ENCODE measurements around the gene RSPRY1.

The RSPRY1 gene

GRCh38 chr16:57185945-57186871, at the start of gene RSPRY1, which contains the start of gene PSME3IP1:
RSPRY1 (plus strand) TSS chr16:57186329; CDS start chr16:57204659, 18,330 bp downstream.
PSME3IP1 (minus strand) TSS chr16:57186039; CDS start chr16:57173854, 12,185 bp downstream.
- peak; percentile 96 to 99 for DNase-seq

DNA sequence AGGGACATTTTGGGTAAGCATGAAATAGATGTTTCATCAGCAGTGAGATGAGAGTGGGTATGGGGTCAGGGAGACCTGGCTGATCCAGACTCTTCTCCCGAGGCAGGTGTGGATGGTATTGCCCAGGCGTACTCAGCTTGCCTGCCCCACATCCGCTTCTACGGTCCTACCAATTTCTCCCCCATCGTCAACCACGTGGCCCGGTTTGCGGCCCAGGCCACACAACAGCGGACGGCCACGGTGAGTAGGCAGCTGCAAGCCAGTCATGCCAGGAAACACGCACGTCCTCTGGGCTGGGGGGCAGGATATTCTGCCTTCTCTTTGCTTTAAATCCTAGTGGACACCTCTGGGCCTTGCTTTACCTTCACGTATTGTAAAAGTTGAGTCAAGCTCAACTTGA, 49.1 kb upstream of the RSPRY1 start:
- no peak for DNase-seq

- DNase-seq: no peak
Observed at GRCh38 chr16:57137566-57138273, 48.4 kb upstream of the RSPRY1 start.

GRCh38 chr16:57138281-57138935, 47.7 kb upstream of the RSPRY1 start:
- no peak for DNase-seq

DNA sequence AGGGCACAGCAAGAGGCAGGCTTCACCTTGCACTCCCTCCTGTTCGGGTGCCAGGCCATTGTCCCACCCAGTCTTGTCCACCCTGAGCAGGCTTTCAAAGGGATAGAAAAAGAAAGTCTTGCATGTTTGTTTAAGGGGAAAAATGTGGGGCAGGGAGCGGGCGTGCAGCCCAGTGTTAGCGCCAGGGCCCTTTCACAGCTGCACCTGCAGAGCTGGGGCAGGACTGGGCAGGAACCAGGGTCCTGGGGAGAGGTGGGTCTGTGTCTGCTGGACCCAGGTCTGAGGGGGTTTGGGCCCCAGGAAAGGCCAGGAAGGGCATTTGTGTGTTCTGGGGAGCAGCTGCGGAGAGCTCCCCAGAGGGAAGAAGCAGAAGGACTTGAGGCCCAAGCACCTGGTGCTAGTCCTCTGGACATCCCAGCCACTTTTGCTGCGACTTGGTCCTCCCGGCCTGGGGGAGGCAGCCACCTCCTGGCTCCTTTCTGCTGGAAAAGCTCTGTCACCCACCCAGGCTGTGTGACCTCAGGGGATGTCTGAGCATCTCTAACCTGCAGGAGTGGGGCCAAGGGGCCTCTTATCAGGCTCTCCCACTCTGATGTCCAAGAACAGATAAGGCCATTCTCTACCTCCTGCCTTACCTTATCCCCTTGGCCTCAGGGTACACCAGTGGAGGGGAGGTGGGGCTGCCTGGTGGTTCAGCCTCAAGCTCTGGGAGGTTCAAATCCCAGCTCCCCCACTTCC, 45.0 kb upstream of the RSPRY1 start:
- no peak for DNase-seq

DNA sequence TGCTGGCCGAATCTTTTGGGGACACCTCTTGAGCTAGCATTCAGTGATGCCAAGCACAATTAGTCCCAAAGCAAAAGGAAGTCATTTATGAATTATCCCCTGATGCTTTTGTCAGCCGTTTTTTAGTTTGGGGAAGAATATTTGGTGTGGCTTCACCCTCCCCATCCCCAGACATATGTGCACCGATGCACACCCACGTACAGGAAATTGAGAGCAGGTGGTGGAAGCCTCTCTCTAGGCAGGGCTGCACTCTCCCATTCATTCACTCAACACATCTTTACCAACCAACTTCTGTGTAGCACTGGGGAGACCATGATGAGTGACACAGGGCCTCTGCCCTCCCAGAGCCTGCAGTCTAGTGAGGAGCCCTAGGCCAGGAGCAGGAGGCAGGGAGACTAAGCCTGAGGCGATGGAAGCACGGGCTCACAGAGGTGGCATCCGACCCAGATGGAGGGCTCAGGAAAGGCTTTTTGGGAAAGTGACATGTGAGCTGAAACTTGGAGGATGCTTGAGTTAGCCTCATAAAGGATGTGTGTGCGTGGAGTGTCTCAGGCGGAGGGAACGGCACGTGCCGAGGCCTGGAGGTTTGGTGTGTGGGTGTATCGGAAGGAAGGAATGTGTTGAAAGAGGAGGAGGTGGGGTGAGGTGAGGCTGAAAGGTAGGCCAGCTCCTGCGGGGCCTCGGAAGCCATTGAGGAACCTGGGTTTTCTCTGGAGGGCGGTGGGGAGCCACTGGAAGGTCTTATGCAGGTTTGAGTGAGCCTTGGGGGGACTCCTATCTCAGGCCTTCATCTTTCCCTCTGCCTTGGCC, 44.1 kb upstream of the RSPRY1 start:
- no peak for DNase-seq

DNA sequence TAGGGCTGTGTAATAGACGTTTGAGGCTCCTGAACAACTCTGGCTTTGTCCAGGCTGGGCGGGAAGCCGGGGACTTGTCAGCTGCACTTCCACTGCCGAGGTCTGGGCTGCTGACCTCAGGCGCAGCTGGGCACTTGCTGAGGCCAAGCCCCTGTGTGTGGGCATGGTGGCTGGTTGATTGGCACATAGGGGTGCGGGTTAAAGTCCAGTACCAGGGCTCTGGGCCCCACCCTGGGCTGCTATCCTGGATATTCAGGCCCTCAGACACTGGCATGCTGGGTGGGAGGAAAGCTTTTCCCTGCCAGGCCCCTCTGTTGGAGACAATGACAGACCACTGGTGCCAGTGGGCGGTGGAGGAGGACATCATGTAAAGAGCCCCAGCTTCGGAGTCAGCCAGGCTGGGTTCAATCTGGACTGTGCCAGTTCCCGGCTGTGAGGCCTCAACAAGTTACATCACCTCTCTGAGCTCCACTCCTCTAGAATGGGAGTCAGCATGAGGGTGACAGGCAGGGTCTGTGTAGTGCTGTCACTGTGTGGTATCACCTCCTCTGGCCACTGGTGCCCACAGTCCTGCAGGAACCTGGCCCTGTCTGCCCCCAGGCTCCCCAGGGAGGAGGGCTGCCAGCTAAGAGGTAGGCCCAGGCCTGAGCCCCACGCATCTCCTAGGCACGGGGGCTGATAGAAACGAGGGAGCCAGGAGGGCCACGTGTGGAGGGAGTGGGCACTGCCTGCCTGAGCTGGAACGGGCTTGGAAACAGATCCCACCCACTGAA, 42.8 kb upstream of the RSPRY1 start:
- DNase-seq: no peak

DNA sequence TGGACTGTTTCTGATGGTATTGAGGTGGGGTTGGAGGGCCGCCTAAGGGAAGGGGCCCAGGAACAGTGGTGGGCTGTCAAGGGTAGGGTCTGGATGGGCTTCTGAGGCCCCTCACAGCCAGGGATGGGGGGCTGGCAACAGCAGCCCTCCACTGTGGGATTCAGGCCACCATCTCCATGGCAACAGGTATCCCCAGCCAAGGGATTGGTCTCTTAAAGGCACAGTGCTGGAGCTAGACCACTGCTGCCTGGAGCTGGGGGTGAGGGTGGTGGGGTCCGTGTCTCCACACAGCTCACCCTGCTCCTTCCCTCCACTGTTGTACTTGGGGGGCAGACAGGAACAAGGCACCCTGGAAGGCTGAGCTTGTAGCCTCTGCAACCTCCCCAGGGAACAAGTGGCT, 42.1 kb upstream of the RSPRY1 start:
- DNase-seq: no peak

- no peak for DNase-seq
Observed at GRCh38 chr16:57145046-57146021, 40.8 kb upstream of the RSPRY1 start.

DNA sequence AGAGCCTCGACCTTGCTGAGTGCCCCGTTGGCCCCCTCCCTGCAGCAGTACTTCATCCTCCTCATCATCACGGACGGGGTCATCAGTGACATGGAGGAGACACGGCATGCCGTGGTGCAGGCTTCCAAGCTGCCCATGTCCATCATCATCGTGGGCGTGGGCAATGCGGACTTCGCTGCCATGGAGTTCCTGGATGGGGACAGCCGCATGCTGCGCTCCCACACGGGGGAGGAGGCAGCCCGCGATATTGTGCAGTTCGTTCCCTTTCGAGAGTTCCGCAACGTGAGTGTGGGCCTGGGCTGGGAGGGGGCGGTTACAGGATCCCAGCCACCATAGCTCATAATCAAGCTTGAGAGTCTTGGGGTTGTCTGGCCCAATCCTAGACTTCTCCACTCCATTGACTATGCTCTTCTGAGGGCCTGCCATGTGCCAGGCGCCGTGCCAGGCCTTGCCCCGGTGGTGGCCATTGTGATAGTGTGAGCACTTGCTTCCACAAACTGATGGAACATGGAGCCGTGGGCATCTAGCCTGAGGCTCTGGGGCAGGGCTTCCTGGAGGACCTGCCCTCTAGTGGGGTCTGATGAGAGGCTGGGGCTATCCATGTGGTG, 40.0 kb upstream of the RSPRY1 start:
- no peak for DNase-seq

GRCh38 chr16:57146735-57147134, 39.4 kb upstream of the RSPRY1 start:
- DNase-seq: no peak

DNA sequence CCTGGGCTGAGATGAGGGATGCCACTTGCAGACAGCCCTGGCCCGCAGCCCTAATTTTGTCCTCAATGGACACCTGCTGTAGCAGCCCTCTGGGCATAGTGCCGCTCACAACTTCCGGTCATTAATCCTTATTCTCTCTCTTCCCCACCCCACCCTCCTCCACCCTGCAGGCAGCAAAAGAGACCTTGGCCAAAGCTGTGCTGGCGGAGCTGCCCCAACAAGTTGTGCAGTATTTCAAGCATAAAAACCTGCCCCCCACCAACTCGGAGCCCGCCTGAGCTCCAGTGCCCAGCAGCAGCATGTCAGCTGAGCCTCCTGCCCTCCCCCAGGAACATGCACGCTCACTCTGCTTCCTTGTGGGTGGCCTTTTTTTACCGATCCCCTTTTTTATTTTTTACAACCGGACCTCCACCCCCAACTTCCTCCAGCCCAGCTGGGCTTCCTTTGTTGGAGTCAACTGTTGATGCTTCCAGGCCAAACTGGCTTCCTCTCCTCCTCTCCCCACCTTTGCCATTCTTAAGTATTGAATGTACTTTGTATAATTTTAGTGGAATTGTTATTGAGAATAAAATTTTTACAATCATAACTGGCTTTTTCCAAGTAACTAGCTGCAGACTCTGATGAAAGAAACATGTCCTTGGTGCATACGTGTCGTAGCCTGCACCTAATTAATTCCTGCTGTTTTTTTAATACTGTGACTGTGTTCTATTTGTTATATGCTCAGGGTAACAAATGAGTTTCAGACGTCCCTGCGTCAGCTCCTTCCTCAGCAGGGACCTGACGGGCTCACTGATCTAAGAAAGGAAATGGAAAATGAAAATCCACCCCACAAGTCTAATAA, 38.5 kb upstream of the RSPRY1 start:
- no peak for DNase-seq

- no peak for DNase-seq
Observed at GRCh38 chr16:57148481-57148880, 37.6 kb upstream of the RSPRY1 start.

DNA sequence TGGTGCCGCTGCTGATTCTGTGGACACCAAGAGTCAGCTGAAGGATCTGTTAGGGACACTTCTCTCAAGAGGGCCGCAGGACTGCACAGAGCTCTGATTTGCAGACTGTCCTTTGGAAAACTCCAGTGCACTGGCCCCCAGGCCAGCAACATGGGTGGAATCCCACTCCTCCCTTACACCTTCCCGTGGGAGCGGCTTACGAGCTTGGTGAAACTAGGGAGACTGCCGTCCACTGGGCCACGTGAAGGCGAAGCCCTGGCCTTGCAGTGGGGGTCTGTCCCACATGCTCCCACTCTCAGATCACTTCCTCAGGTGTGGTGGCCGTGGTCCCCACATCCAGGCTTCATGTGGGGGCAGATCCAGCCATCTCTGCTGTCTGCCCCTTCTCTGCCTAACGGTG, 36.7 kb upstream of the RSPRY1 start:
- DNase-seq: no peak

GRCh38 chr16:57150682-57151330, 35.3 kb upstream of the RSPRY1 start:
- no peak for DNase-seq

DNA sequence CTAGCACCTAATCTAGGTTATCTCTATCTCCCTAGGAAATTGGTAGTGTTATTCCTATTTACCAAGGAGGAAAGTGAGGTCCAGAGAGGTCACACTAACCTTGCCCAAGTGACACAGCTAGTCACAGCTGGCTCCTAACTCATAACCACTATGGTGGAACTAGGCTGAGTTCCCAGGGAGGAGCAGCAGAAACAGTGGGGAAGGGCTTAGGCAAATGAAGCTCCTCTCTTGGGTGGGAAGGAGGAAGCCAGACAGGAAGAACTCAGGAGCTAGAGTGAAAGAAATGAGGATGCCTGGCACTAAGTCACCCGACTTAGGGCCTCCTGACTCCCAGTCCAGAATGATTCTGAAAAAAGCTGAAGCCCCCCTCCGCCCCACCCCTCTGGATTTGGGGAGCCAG, 34.8 kb upstream of the RSPRY1 start:
- no peak for DNase-seq

Data from cerebellar nuclear complex (tissue), 1 donor.